Medulla oblongata (tissue), 1 donor: ENCODE measurements around the gene PTPRN2.
"Not testable (repeated sequence)": the region's sequence is repeated elsewhere in the genome, so short reads cannot be mapped to it uniquely, and the experiment has no call there.

Experiments used
- DNase-seq: peaks from one replicate; pipeline ENCODE4 v3.0.0-alpha.2; 2015; ENCODE audit errors: extremely low spot score

PTPRN2 gene

GRCh38 chr7:158516524-158516923 is 71.1 kb downstream of the PTPRN2 start:
- DNase-seq, result no peak

- no peak for DNase-seq
Measured at GRCh38 chr7:158512869-158513268, 74.8 kb downstream of the PTPRN2 start.

GRCh38 chr7:158512042-158512441 is 75.6 kb downstream of the PTPRN2 start:
- no peak for DNase-seq

- no peak for DNase-seq
Measured at GRCh38 chr7:158508802-158509385, 78.7 kb downstream of the PTPRN2 start.

- DNase-seq, result not testable (repeated sequence)
Measured at GRCh38 chr7:158508321-158508720, 79.3 kb downstream of the PTPRN2 start.

- no peak for DNase-seq
Measured at GRCh38 chr7:158507917-158508316, 79.7 kb downstream of the PTPRN2 start.

GRCh38 chr7:158507175-158507574 is 80.4 kb downstream of the PTPRN2 start:
- not testable (repeated sequence) for DNase-seq

GRCh38 chr7:158506626-158507025 is 81.0 kb downstream of the PTPRN2 start:
- no peak for DNase-seq

GRCh38 chr7:158505683-158506082 is 81.9 kb downstream of the PTPRN2 start:
- DNase-seq, result no peak

GRCh38 chr7:158502068-158502750 is 85.4 kb downstream of the PTPRN2 start:
- no peak for DNase-seq

GRCh38 chr7:158501393-158502067 is 86.1 kb downstream of the PTPRN2 start:
- no peak for DNase-seq

GRCh38 chr7:158500651-158501052 is 87.0 kb downstream of the PTPRN2 start:
- DNase-seq, result no peak

GRCh38 chr7:158499082-158499455 is 88.6 kb downstream of the PTPRN2 start:
- DNase-seq, result no peak

GRCh38 chr7:158498443-158499081 is 89.1 kb downstream of the PTPRN2 start:
- no peak for DNase-seq

- no peak for DNase-seq
Measured at GRCh38 chr7:158497627-158498026, 90.0 kb downstream of the PTPRN2 start.

- DNase-seq, result no peak
Measured at GRCh38 chr7:158495786-158496185, 91.8 kb downstream of the PTPRN2 start.

GRCh38 chr7:158495216-158495615 is 92.4 kb downstream of the PTPRN2 start:
- no peak for DNase-seq

- no peak for DNase-seq
Measured at GRCh38 chr7:158494643-158495042, 93.0 kb downstream of the PTPRN2 start.

GRCh38 chr7:158494162-158494586 is 93.4 kb downstream of the PTPRN2 start:
- no peak for DNase-seq

GRCh38 chr7:158492367-158492764 is 95.3 kb downstream of the PTPRN2 start:
- DNase-seq, result no peak

- no peak for DNase-seq
Measured at GRCh38 chr7:158491094-158491493, 96.5 kb downstream of the PTPRN2 start.

GRCh38 chr7:158490171-158490782 is 97.3 kb downstream of the PTPRN2 start:
- DNase-seq, result no peak
